ENCODE data around the gene LINGO3. TPM values are rescaled to one million over a fixed set of nuclear protein-coding genes. Genes with fewer than 3 reads are reported as not detected.

LINGO3 gene
- total and polyA plus RNA-seq, 2 donors (not counting 3 experiments of a cell fraction or from before 2014, with no cell fraction given): not detected

DNA sequence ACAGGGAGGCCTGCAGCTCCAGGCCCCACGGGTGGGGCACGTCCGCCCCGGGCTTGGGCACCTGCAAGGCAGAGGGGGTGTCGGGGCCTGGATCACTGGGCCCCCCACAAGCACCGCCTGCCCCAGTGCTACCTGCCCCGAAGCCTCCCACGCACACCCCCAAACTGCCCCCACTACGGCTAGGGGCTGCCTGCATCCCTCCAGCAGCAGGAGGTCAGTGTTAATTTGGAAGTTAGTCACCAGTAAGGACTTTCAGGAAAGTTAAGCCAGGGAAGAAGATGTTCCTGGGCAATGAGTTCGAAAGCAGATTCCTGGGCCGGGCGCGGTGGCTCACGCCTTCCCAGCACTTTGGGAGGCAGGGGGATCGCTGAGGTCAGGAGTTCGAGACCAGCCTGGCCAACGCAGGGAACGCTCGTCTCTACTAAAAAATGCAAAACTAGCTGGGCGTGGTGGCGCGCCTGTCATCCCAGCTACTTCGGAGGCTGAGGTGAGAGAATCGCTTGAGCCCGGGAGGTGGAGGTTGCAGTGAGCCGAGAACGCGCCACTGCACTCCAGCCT lies 31.4 kb downstream of the LINGO3 start:
- dilution Hi-C loops (cut with MboI; ENCODE audit: extremely low pct_ligation_motif_present, low sequenced_read_pairs): no loop called here
- no peak overlapping the region for H3K27ac ChIP-seq (ENCODE audit: insufficient read depth, low read depth, low read length)
- no peak overlapping the region for H3K9ac ChIP-seq (replicated peaks; ENCODE audit: extremely low read depth, insufficient read depth, low read length)
- intact Hi-C loops (cut with micrococcal nuclease): no loop called here
- FAIRE-seq: no peak
- peaks cover 26% of the 10 kb centered on the region for H3K79me2 ChIP-seq (ENCODE audit: control insufficient read depth, insufficient read depth, low read length)
- no peaks in the 10 kb centered on the region for H3K9me1 ChIP-seq (replicated peaks; ENCODE audit: control insufficient read depth, extremely low read depth, insufficient read depth, low read length)
- H3K4me2 ChIP-seq (ENCODE audit: insufficient read depth, low read length): no peak overlapping the region
- CTCF ChIA-PET: interaction anchor here (0.8 to 1.5 kb wide), 3 partner anchors 15 to 335 kb away, joined by 3 to 7 read pairs (median 3); no protein-coding TSS in a partner anchor
- no peaks in the 10 kb centered on the region for H3K27me3 ChIP-seq (ENCODE audit: control insufficient read depth in 2 of 2, insufficient read depth in 2 of 2, low read length in 2 of 2)
- H3K4me1 ChIP-seq (ENCODE audit: control insufficient read depth, extremely low read depth, insufficient read depth, low read length): peaks cover 24% of the 10 kb centered on the region
- POLR2A ChIA-PET: no interaction called here
- no peak overlapping the region for H3K4me3 ChIP-seq (replicated peaks in 1 of 3; ENCODE audit: insufficient read depth in 1 of 3, low read depth in 1 of 3, low read length in 3 of 3)
- no peak for DNase-seq (ENCODE audit: low read depth, low spot score)
- H3K9me3 ChIP-seq (replicated peaks; ENCODE audit: control insufficient read depth, insufficient read depth, low read length): no peaks in the 10 kb centered on the region
- peaks cover 2 to 17% of the 10 kb centered on the region in 2 experiments for H3K36me3 ChIP-seq (ENCODE audit: control insufficient read depth in 2 of 2, extremely low read depth in 1 of 2, insufficient read depth in 2 of 2, low read length in 2 of 2)
- no TSS peak for BruUV-seq (replicated peaks)
- TF ChIP-seq MAX (IDR thresholded peaks at IDR 0.05; ENCODE audit: insufficient read depth, insufficient read length) (no peak), MYC (IDR thresholded peaks at IDR 0.05; ENCODE audit: low read depth, low read length) (no peak), JUN (IDR thresholded peaks at IDR 0.05; ENCODE audit: borderline replicate concordance, insufficient read depth, insufficient read length, low read depth) (no peak), CTCF (IDR thresholded peaks at IDR 0.05; ENCODE audit: extremely low read depth in 1 of 2, insufficient read depth in 1 of 2, low read depth in 1 of 2, low read length in 2 of 2) (no peak), GATA2 (IDR thresholded peaks at IDR 0.05; ENCODE audit: insufficient read depth, insufficient read length, low read depth, low read length) (no peak), EZH2 (IDR thresholded peaks at IDR 0.05; ENCODE audit: borderline replicate concordance, low read depth, low read length, severe bottlenecking) (no peak), POLR2AphosphoS5 (IDR thresholded peaks at IDR 0.05; ENCODE audit: insufficient read depth, low read depth, low read length) (no peak), FOS (IDR thresholded peaks at IDR 0.05; ENCODE audit: borderline replicate concordance, insufficient read depth, low read length) (no peak), POLR2A (IDR thresholded peaks at IDR 0.05; ENCODE audit: low read depth, low read length) (no peak)
- no peaks in the 10 kb centered on the region for H4K20me1 ChIP-seq (replicated peaks; ENCODE audit: control insufficient read depth, extremely low read depth, insufficient read depth, low read length)
- H2AFZ ChIP-seq (ENCODE audit: low read depth, low read length): no peak overlapping the region

All from endothelial cell of umbilical vein (primary cell).